HG02798 (cell line): Measurements from ENCODE around the gene CD207.
"Not testable (repeated sequence)": the region's sequence is repeated elsewhere in the genome, so short reads cannot be mapped to it uniquely, and the experiment has no call there.

Experiments used
- ATAC-seq: cut with Tn5 transposase; IDR thresholded peaks from one replicate; pipeline ENCODE4 v1.9.1; 2021; ENCODE audit warnings: mild to moderate bottlenecking; ENCODE audit not compliant: unreplicated experiment, poor library complexity

The CD207 gene

DNA sequence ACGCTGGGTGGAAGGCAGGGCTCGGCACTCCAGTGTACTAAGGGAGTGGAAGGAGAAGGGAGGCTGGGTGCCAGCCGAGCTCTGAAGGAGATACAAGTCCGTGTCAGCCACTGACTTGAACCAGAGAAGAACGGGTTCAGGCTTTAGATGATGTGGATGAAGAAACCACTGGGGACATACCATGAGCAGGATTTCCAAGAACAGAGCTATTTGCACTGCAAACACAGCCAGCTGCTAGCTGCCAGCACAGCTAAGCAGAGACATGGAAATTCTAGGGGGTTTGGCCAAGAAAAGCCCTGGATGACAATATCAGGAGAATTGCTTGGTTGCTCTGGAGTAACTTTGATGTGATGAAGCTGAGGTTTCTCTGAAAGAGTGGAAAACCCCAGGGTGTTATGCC, 5.2 kb downstream of the CD207 start:
- no peak for ATAC-seq

DNA sequence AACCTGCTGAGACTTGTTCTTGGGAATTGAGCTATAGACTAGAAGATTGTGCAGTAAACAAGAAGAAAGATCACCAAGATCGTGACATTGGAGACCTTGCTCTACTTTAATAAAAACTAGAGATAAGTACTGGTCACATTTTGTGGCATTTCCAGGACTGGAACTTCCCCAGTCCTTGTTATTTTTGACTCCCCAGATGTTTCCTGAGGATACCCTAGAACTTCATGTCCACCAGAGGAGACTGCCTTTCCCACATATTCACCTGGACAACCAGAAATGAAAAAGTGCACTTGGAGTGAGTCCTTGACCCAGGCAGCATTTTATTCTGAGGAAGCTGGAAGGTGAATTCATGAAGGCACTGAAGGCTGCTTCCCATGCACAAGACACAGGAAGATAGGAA, 5.7 kb downstream of the CD207 start:
- ATAC-seq = no peak

DNA sequence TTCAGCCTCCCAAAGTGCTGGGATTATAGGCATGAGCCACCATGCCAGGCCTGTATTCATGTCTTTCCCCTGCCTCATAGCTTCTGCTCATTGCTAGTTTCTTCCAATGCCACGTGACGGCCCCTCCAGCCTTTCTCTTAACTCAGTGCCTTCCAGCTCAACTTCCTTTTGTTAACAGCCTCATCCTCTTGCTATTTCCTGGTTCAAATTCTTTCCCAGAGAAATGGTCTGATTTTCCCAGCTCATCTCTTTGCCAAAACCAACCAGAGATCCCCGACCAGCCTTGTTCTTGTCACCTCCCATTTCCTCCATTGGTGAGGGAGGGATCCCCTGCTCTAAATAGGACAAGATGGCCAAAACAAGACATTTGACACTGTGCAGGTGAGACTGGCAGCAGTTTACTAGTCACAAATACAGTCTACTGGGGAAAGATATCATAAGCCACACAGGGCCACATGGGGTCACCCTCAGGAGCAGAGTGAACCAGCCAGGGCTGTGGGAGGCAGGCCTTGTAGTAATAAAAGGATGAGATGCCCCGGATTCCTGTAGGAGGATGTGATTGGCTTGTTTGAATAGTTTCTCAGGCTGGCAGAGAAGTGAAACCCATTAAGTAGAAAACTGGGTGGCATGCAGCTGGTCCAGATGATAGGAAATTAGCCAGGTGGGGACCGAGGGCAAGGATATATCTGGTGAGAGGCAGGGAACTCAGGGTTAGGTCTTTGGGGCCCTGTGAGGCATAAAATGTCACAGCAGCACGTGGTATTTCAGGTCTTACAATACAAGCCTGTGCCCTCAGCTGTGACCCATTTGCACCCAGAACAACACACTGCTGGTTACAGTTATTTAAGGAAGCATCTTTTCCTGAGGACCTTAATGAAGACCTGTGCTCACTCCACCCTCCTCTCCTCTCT, 6.4 kb downstream of the CD207 start:
- ATAC-seq = no peak

DNA sequence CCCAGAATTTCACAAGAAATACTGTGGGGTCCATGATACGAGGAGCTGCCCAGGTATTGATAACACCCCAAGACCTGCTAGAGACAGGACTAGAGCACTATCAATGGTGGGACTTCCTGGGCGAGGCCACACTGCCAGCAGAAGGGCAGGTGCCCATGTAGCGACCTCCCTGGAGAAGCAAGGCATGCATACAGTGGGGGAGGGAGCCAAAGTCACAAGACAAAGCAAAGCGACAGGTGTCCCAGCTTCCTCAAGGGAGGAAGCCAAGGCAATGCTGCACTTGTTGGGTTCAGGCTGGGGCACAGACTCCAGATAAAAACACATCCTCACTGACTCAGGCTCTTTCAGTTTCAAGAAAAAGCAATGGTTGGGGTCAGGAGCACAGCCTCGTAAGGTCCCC, 7.5 kb downstream of the CD207 start:
- ATAC-seq = no peak

DNA sequence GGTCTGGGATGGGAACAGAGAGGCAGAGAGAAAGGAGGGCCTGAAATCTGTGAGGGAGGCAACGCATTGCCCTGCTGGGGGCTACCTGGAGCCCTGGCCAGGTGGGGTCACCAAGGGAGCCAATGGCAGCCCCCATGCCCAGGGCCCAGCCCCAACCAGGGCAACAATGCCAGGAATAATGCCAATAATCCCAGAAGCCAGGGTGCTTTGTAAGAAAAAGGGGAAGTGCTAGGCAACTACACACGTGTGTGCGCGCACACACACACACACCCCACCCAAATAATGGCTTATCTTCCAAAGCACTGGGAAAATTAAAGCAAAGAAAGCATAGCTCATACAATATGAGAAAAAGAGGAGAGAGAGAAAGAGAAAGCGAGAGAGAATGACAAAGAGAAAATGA, 8.2 kb downstream of the CD207 start:
- no peak for ATAC-seq

DNA sequence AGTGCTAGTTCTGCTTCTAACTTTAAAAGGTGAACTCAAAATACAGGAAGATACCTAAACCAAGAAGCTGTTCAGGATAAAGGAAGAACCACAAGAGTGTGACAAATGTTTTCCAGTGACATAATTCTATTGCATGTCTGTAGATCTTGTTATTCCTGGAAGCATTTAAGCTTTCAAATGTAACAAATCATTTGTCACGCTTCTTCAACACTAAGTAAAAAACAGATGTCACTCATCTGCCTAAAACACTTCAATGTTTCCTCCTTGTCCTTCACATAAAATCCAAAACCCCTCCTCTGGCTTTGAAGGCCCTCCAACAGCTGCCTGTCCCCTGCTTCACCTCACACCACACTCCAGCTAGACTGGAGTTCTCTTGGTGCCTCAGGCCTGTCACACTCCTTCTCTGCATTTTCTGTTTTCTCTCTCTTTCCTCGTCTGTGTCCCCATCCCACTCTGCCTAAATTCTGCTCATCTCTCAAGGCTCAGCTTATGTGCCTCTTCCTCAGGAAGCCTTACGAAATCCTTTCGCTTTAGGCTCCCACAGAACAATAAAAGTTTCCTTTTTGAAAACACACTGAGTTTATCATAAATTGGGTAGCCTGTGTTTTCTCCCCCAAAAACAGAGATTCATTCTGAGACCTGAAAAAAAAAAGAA, 8.8 kb downstream of the CD207 start:
- ATAC-seq = no peak

DNA sequence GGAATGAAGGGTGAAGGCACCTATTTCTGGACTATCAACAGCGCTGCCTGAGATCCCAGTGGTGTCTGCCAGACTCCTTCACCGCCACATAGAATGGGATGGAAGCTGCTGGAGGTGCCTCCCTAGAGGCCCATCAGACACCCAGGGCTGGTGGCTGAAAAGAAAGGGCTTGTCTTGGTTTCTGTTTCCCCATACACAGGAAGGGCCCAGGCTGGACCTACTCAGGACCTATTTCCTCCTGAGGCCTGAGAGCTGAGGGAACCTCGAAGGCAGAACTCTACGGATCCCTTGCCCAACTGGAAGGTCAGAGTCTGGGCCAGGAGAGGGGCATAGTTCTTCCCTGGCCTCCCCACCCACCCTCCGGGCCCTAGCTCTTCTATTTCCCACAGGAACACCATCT, 12.4 kb downstream of the CD207 start:
- ATAC-seq = no peak

DNA sequence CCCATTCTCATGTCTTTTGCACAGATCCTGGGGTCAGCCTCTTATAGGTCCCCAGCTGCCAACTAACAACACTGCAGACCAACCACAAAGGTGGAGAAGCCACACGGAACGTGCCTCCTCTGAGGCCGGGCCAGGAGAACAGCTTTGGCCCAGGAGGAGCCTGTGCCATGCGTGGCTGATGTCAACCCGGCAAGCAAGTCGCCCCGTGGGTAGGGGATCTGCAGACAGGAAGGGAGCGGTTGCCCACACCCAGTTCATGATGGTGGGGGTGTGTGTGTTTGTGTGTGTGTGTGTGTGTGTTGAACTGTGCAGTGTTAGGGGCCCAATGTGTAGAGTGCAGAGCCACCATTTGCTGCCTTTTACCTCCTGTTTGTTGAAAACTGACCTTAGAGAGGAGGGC, 12.8 kb downstream of the CD207 start:
- ATAC-seq = no peak

DNA sequence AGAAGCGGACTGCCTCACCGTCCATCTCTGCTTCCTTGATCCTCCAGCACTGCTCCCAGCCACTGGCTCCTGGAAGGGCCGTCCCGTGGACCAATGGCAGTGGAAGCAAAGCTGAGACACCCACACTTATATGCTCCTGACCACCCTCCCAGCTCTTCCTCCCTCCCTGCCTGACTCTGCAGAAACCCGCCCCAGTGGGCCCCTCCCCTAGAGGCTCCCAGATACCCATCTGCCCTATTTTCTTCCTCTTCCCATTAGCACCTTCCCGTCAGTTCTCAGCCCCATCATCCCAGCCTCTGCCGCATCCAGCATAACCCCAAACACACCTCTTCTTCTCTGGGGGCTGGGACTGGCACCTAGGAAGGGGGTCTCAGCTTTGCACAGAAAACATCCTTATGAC, 15.1 kb downstream of the CD207 start, which contains the start of gene CLEC4F:
TSS of gene CLEC4F (minus strand) at position 101 of the 400 bp plus-strand sequence. CDS start at position 25, 76 bp downstream.
- no peak for ATAC-seq

DNA sequence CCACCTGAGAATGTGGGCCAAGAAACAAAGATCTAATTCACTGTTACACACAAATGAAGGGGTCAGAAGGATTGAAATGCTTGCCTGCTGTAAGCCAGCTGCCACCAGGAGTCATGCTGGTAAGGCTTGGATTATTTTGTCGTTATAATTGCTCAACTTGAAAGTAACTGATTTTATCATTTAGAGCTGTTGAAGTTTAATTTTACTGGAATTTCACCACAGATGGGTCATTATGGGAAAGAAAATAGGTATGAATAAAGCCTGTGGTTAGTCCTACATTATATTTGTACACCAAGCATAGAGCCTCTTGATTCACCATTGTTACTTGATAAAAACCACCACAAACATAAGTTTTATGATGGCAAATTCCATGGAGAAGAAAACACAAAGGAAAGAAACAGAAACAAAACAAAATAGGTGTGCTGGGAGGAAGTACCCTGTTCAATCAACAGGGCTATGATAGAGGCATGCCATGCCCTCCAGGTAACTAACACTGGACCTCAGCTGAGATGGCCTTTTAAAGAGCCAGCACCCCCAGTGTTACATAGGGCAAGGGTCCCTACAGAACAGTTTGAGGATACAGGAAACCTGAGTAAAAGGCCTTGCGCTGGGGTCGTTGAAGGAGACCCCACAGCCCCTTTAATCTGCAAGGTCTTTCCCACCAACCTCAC, 18.2 kb downstream of the CD207 start:
- ATAC-seq = no peak

DNA sequence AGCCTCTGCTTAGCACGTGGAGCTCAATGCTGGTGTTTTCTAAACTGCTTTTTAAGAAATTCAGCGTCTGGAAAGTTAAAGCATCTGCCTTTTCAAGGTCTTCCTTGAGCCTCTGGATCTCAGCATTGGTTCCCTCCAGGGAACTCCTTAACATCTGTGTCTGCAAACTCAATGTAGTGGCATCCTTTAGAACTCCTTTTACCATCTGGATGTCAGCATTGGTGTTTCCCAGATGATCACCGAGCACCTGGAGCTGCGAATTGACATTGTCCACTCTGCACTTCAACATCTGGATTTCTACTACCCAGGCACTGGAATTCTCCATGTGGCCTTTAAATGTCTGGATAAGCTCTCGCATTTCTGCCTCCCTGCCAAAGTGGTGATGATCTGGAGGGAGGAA, 18.9 kb downstream of the CD207 start:
- ATAC-seq = no peak

DNA sequence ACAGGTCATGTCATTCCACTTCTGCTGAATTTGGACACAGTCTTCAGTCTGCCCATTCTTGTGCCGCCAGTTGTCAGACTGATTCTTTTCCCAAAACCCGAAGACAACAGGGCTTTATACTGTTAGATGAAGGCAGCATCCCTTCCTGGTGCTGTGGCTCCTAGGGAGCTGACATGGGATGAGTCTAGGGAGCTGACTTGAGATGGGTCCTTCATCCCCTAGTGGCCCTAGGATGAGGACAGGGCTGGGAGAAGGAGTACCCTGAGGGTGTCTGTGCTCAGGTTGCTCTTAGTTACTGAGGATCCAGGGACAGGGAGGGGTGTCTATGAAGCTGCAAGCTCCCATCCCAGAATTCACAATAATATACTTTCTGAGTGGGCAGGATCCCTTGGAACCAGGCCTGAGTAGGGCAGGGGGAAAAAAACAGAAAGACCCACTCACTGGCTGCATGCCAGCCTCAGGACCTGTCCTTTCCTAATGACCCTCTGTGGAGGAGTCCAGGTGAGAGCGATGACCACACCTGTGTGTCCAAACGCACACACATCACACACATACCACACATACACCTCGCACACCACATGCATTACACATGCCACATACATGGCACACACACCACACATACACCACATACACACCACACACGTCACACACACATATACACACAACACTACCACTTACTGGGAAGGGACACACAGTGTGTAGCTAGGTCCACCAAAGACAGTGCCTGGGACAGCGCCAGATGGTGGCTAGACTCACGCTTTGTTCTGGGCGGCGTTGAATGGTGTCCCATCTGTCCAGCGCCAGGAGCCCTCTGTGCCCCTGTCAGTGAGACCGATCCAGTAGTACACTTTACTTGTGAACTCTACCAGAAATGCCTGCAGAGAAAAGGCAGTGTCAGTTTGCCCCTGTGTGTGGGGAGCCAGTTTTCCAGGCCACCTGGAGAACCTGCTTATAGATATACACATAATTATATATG, 26.3 kb downstream of the CD207 start:
- no peak for ATAC-seq

DNA sequence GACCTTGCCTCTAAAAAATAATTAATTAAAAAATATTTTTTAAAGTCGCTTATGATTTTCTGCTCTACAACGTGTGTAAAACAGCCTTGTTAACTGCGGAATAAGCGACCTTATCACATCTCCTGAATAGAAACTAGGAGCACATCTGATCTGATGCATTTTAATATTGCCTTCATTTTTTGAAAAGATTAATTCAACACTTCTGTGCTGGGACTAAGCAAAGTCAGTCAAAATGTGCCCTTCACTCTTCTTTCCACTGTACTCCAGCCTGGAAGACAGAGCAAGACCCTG, 27.8 kb downstream of the CD207 start:
- ATAC-seq = no peak

DNA sequence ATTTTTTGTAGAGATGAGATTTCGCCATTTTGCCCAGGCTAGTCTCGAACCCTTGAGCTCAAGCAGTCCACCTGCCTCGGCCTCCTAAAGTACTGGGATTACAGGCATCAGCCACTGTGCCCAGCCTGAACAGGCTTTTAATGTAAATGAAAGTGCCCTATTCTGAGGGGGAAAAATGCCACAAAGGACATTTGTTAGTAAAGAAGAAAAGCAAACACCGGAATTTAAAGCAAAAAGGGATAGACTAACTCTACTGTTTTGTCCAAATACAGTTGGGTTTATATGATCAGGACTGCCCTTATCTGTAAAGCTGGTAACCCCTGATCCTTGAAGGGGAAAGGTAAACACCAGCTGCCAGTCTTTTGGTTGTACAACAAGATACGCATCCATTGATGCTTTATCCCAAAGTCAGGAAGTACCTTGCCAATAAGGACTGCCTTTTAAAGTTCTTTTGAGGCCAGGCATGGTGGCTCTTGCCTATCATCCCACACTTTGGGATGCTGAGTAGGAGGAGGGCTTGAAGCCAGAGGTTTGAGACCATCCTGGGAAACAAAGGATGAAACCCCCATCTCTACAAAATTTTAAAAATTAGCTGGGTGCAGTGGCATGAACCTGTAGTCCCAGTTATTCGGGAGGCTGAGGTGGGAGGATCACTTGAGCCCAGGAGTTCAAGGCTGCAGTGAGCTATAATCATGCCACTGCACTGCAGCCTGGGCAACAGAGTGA, 28.4 kb downstream of the CD207 start:
- ATAC-seq = no peak

DNA sequence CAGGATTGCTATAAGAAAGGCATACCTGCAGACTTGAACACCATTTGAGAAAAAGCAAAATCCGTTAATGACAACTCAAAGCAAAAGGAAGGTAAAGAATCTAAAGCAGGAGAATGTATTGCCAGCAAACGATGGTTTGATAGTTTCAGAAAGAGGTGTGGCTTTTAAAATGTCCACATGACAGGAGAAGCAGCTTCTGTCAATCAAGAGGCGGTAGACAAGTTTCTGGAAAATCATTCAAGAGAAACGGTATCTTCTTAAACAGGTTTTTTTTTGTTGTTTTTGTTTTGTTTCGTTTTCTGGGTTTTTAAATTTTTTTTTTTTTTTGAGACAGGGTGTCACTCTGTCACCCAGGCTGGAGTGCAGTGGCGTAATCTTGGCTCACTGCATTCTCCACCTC, 29.0 kb downstream of the CD207 start:
- no peak for ATAC-seq

DNA sequence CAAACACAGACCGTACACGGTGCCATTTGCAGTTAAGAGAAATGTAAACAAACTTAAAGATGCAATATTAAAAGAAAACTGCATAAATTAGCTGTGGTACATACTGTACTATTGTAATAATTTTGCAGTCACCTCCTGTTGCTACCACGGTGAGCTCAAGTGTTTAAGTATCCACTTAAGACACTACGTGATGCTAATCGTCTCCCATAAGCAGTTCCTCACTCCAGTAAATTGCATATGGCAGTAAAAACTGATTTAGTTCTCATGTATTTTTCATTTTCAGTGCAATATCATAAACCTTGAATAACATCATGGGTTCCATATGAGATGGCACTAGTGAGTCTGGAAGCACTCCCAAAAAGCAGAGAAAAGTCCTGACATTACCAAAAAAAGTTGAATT, 29.6 kb downstream of the CD207 start:
- no peak for ATAC-seq

DNA sequence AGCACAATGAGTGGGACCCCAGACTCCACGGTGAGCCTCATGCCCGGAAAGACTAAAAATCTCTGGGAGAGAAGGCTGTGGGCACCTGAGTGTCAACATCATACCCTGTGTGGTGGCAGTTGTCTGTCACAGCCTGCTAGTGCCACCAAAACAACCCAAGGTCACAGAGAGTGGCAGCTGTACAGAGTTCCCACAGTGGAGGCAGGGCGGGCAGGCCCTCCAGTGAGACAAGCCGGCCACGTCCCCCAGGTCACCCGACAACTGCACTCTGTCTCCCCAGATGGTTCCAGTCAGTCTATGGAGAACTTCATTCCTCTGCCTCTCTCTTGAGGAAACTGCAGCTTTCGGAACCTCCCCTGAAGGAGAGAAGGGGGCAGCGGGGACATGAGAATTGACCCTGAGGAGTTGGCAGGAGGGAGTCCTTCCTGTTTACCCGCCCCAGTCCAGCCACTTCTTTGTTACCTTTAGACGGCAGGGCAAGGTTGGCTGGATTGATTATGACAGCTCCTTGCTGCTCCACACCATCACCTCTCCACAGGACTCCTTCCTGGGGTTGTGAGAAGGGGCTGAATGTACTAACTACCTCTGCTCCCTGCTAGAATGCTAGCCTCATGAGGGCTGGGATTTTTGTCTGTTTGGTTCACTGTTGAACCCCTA, 33.9 kb downstream of the CD207 start:
- no peak for ATAC-seq

DNA sequence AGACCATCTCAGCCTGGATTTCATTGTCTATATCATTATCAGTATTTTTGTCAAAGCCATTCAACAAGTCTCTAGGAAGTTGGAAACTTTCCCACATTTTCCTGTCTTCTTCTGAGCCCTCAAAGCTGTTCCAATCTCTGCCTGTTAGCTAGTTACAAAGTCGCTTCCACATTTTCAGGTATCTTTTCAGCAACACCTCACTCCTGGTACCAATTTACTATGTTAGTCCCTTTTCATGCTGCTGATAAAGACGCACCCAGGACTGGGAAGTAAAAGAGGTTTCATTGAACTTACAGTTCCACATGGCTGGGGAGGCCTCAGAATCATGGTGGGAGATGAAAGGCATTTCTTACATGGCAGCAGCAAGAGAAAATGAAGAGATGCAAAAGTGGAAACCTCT, 35.9 kb downstream of the CD207 start:
- no peak for ATAC-seq

DNA sequence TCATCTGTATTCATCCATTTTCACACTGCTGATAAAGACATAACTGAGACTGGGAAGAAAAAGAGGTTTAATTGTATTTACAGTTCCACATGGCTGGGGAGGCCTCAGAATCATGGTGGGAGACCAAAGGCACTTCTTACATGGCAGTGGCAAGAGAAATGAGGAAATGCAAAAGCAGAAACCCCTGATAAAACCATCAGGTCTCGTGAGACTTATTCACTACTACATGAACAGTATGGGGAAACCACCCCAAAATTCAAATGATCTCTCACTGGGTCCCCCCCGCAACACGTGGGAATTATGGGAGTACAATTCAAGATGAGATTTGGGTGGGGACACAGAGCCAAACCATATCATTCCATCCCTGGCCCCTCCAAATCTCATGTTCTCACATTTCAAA, 37.6 kb downstream of the CD207 start:
- not testable (repeated sequence) for ATAC-seq
